Measurements from ENCODE around the gene GNRHR.

GNRHR gene

DNA sequence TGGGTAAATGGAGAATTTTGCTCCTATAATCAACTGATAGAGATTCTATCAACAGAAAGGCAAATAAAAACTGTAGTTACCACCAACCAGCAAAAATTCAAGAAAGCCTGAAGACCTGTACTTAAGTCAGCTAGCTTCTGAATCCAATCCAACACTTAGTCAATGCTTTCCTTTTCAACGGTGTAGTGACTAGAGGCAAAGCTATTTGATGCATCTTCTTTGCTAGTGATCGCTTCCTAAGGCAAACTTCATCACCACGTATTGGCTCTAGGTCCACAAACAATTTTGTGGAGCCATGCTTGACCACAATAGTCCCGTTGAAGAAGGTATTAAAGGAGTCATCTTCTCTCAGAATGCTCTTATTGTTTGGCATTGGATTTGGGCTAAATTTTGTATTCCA is 28.2 kb downstream of the GNRHR start:
- in situ Hi-C loops (cut with HindIII; ENCODE audit: low pct_ligation_motif_present, low sequenced_read_pairs), result no loop called here
- peak; percentile 53 for DNase-seq
- TF ChIP-seq, protein P1, sequence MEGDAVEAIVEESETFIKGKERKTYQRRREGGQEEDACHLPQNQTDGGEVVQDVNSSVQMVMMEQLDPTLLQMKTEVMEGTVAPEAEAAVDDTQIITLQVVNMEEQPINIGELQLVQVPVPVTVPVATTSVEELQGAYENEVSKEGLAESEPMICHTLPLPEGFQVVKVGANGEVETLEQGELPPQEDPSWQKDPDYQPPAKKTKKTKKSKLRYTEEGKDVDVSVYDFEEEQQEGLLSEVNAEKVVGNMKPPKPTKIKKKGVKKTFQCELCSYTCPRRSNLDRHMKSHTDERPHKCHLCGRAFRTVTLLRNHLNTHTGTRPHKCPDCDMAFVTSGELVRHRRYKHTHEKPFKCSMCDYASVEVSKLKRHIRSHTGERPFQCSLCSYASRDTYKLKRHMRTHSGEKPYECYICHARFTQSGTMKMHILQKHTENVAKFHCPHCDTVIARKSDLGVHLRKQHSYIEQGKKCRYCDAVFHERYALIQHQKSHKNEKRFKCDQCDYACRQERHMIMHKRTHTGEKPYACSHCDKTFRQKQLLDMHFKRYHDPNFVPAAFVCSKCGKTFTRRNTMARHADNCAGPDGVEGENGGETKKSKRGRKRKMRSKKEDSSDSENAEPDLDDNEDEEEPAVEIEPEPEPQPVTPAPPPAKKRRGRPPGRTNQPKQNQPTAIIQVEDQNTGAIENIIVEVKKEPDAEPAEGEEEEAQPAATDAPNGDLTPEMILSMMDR (IDR thresholded peaks at IDR 0.05; ENCODE audit: low read depth, low read length, missing control alignments), result no peak
- H3K27ac ChIP-seq, result peak overlapping the region; percentile 87
- no peaks in the 10 kb centered on the region for H3K27me3 ChIP-seq (replicated peaks)
- no peak overlapping the region for H3K4me3 ChIP-seq (ENCODE audit: low read depth, low read length)
- no peaks in the 10 kb centered on the region for H3K36me3 ChIP-seq (replicated peaks)

DNA sequence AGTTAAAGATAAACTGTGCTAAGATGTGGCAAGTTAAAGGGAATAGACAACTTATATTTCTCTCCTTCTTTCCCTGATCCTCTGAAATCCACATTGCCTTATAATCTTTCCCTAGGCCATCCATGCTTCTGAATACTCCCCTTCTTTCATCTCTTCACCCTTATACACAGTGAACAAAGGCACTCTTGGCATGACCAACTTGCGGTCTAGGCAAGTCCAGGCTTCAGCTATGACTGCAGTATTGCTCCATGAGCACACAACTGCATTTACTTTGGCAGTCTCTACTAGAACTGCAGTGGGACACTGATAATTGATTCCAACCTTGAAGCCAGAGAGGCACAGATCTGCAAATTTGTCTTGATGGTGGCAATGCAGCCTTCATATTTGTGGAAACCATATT is 29.1 kb downstream of the GNRHR start:
- H3K27ac ChIP-seq, result no peak overlapping the region
- no peak overlapping the region for H3K4me3 ChIP-seq (ENCODE audit: low read depth, low read length)
- DNase-seq, result no peak
- in situ Hi-C loops (cut with HindIII; ENCODE audit: low pct_ligation_motif_present, low sequenced_read_pairs), result no loop called here
- no peaks in the 10 kb centered on the region for H3K27me3 ChIP-seq (replicated peaks)
- TF ChIP-seq, protein P1 (IDR thresholded peaks at IDR 0.05; ENCODE audit: low read depth, low read length, missing control alignments), result no peak
- no peaks in the 10 kb centered on the region for H3K36me3 ChIP-seq (replicated peaks)

DNA sequence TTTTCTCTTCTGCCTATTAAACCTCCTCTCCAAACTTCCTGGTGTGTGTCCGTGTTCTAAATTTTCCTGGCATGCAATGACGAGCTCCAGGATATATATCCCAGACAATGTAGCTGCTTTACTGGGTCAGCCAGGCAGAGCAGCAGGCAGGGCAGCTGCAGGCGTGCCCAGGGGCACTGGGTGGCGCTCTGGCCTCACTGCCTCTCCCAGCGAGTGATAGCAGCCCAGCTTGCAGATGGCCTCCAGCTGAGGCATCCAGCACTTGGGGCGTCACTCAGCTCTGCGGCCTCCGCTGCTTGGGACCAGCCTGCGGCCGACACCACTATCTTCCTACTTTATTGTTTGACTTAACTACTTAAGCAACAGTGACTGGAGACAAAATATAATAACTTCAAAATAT is 30.2 kb downstream of the GNRHR start:
- no peak overlapping the region for H3K27ac ChIP-seq
- in situ Hi-C loops (cut with HindIII; ENCODE audit: low pct_ligation_motif_present, low sequenced_read_pairs), result no loop called here
- no peaks in the 10 kb centered on the region for H3K36me3 ChIP-seq (replicated peaks)
- DNase-seq, result no peak
- no peak overlapping the region for H3K4me3 ChIP-seq (ENCODE audit: low read depth, low read length)
- TF ChIP-seq, protein P1 (IDR thresholded peaks at IDR 0.05; ENCODE audit: low read depth, low read length, missing control alignments), result peak; percentile 19
- H3K27me3 ChIP-seq (replicated peaks), result no peaks in the 10 kb centered on the region

DNA sequence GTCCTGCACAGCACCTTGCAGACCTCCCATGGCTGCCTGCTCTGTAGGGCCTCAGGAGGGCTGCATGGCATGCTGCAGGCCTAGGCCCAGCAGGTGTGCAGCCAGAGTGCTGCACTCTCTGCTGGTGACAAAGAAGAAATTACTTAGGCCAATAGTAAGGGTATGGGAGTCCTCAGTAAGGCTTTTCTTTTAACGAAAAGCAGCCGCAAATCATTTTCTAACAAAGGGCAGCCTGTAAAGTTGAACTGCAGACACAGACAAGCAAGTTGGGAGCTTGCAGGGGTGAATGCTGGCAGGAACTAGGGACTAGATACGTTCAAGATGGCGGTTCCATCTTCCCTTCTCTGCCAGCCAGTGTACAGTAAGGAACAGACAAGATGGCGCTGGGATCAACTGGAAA is 30.8 kb downstream of the GNRHR start:
- Histone ChIP-seq H3K36me3 (replicated peaks) (no peaks in the 10 kb centered on the region), H3K4me3 (ENCODE audit: low read depth, low read length) (no peak overlapping the region), H3K27ac (no peak overlapping the region), H3K27me3 (replicated peaks) (no peaks in the 10 kb centered on the region)
- TF ChIP-seq, protein P1 (IDR thresholded peaks at IDR 0.05; ENCODE audit: low read depth, low read length, missing control alignments), result no peak
- DNase-seq, result no peak
- in situ Hi-C loops (cut with HindIII; ENCODE audit: low pct_ligation_motif_present, low sequenced_read_pairs), result no loop called here

DNA sequence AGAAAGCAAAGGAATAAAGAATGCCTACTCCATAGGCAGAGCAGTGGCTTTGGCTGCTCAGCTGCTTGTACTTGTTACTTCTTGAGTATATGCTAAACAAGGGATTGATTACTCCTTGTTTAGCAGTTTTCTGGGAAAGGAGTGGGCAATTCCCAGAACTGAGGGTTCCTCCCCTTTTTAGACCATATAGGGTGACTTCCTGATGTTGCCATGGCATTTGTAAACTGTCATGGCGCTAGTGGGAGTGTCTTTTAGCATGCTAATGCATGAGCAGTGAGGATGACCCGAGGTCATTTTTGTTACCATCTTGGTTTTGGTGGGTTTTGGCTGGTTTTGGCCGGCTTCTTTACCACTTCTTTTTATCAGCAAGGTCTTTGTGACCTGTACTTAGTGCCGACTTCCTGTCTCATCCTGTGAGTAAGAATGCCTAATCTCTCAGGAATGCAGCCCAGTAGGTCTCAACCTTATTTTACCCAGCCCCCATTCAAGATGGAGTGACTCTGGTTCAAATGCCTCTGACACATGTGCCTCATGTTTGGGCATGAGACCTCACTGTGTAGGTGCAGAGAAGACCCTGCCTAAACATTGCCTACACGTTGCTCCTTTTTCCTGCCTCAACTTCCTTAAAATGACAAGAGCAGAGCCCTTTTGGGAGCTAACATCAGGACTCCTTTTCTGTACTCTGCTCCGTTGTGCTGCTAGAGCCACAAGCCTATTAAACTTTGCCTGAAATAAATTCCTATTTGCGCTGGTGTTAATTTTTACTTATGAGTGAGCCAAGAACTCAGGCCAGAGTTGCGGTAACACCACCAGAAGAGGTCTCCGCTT is 32.2 kb downstream of the GNRHR start:
- Histone ChIP-seq H3K27ac (peak overlapping the region; percentile 19), H3K27me3 (replicated peaks) (no peaks in the 10 kb centered on the region), H3K36me3 (replicated peaks) (no peaks in the 10 kb centered on the region), H3K4me3 (ENCODE audit: low read depth, low read length) (no peak overlapping the region)
- TF ChIP-seq, protein P1 (IDR thresholded peaks at IDR 0.05; ENCODE audit: low read depth, low read length, missing control alignments), result no peak
- DNase-seq, result peak; percentile 53
- in situ Hi-C loops (cut with HindIII; ENCODE audit: low pct_ligation_motif_present, low sequenced_read_pairs), result no loop called here
